GM12875 (cell line): Measurements from ENCODE around the gene THADA.

Source experiments
- H3K4me3 ChIP-seq: one replicate; pipeline ENCODE4 v1.5.1; 2011; ENCODE audit warnings: low read depth, low read length, control low read depth
- CTCF ChIP-seq: IDR thresholded peaks from 2 replicates; pipeline ENCODE4 v1.5.1; 2011; ENCODE audit warnings: low read depth, mild to moderate bottlenecking, control low read depth, inconsistent platforms, low read length, moderate library complexity, borderline replicate concordance; ENCODE audit not compliant: insufficient read depth

Gene THADA

GRCh38 chr2:43325107-43325811 is 270.6 kb downstream of the THADA start:
- no peak overlapping the region for H3K4me3 ChIP-seq
- TF ChIP-seq CTCF: no peak

GRCh38 chr2:43324259-43325106 is 271.4 kb downstream of the THADA start:
- no peak for TF ChIP-seq CTCF
- no peak overlapping the region for H3K4me3 ChIP-seq

- no peak for TF ChIP-seq CTCF
- H3K4me3 ChIP-seq: no peak overlapping the region
Observed at GRCh38 chr2:43323857-43324256, 272.0 kb downstream of the THADA start.

- no peak for TF ChIP-seq CTCF
Observed at GRCh38 chr2:43321446-43321845, 274.4 kb downstream of the THADA start.

GRCh38 chr2:43319541-43319940 is 276.3 kb downstream of the THADA start:
- no peak overlapping the region for H3K4me3 ChIP-seq
- no peak for TF ChIP-seq CTCF

More at GRCh38 chr2:43321446-43321845, 274.4 kb downstream of the THADA start:
- H3K4me3 ChIP-seq: no peak overlapping the region

- H3K4me3 ChIP-seq: no peak overlapping the region
- TF ChIP-seq CTCF: no peak
Observed at GRCh38 chr2:43318791-43319190, 277.0 kb downstream of the THADA start.

GRCh38 chr2:43317680-43318079 is 278.2 kb downstream of the THADA start:
- H3K4me3 ChIP-seq: no peak overlapping the region
- TF ChIP-seq CTCF: no peak
